Astrocyte (in vitro differentiated cells and primary cell): ENCODE data around the gene NDUFB7.

ENCODE experiments used
- CTCF ChIP-seq: IDR thresholded peaks from 2 replicates; pipeline ENCODE4 v1.5.1; 2011; ENCODE audit warnings: low read depth, mild to moderate bottlenecking, inconsistent platforms, low read length, moderate library complexity; ENCODE audit not compliant: insufficient read depth
- EZH2 ChIP-seq: IDR thresholded peaks from 2 replicates; pipeline ENCODE4 v1.6.1; 2012; ENCODE audit warnings: mild to moderate bottlenecking, low read length, inconsistent platforms; ENCODE audit not compliant: insufficient read depth

GRCh38 chr19:14536926-14537692, 34.8 kb downstream of the NDUFB7 start:
- TF ChIP-seq CTCF (no peak), EZH2 (no peak)
